HG02885 (cell line): ENCODE results near the gene ENOX1.

Experiments
- ATAC-seq: cut with Tn5 transposase; IDR thresholded peaks from one replicate; pipeline ENCODE4 v1.9.1; 2021; ENCODE audit warnings: mild to moderate bottlenecking; ENCODE audit not compliant: unreplicated experiment, poor library complexity

ENOX1 gene

GRCh38 chr13:43558326-43558725 lies 228.4 kb downstream of the ENOX1 start:
- ATAC-seq: no peak

GRCh38 chr13:43555667-43556066 lies 231.1 kb downstream of the ENOX1 start:
- ATAC-seq: no peak

GRCh38 chr13:43551897-43552456 lies 234.8 kb downstream of the ENOX1 start:
- ATAC-seq: no peak

- no peak for ATAC-seq
These were observed 240.0 kb downstream of the ENOX1 start for GRCh38 chr13:43546816-43547215.

- no peak for ATAC-seq
These were observed 240.5 kb downstream of the ENOX1 start for GRCh38 chr13:43546251-43546650.

GRCh38 chr13:43545317-43545874 lies 241.4 kb downstream of the ENOX1 start:
- no peak for ATAC-seq

- no peak for ATAC-seq
These were observed 242.1 kb downstream of the ENOX1 start for GRCh38 chr13:43544631-43545030.

GRCh38 chr13:43544011-43544410 lies 242.8 kb downstream of the ENOX1 start:
- no peak for ATAC-seq

- no peak for ATAC-seq
These were observed 243.4 kb downstream of the ENOX1 start for GRCh38 chr13:43543331-43543730.

- ATAC-seq: no peak
These were observed 249.6 kb downstream of the ENOX1 start for GRCh38 chr13:43537124-43537523.

GRCh38 chr13:43529796-43530195 lies 257.0 kb downstream of the ENOX1 start:
- no peak for ATAC-seq

GRCh38 chr13:43528992-43529391 lies 257.8 kb downstream of the ENOX1 start:
- no peak for ATAC-seq

- ATAC-seq: no peak
These were observed 264.0 kb downstream of the ENOX1 start for GRCh38 chr13:43522788-43523187.

GRCh38 chr13:43520351-43520750 lies 266.4 kb downstream of the ENOX1 start:
- no peak for ATAC-seq

- ATAC-seq: no peak
These were observed 267.9 kb downstream of the ENOX1 start for GRCh38 chr13:43518833-43519232.

- no peak for ATAC-seq
These were observed 270.4 kb downstream of the ENOX1 start for GRCh38 chr13:43516401-43516833.

GRCh38 chr13:43515531-43515930 lies 271.2 kb downstream of the ENOX1 start:
- ATAC-seq: no peak

- no peak for ATAC-seq
These were observed 272.5 kb downstream of the ENOX1 start for GRCh38 chr13:43514311-43514710.

- no peak for ATAC-seq
These were observed 274.6 kb downstream of the ENOX1 start for GRCh38 chr13:43512221-43512620.

- ATAC-seq: no peak
These were observed 275.5 kb downstream of the ENOX1 start for GRCh38 chr13:43510956-43511901.

- no peak for ATAC-seq
These were observed 291.0 kb downstream of the ENOX1 start for GRCh38 chr13:43495732-43496131.
